ENCODE data around the gene PACSIN2.
A peak's percentile ranks its signal among the peaks of the same experiment; 100 is the strongest.

Gene PACSIN2

GRCh38 chr22:42855721-42856120 is 159.2 kb downstream of the PACSIN2 start:
- FAIRE-seq: no peak

GRCh38 chr22:42855211-42855610 is 159.7 kb downstream of the PACSIN2 start:
- peak; percentile 58 for FAIRE-seq

- no peak for FAIRE-seq
Measured at GRCh38 chr22:42848941-42849550, 165.9 kb downstream of the PACSIN2 start.

GRCh38 chr22:42847110-42847509 is 167.8 kb downstream of the PACSIN2 start:
- no peak for FAIRE-seq

GRCh38 chr22:42844756-42845155 is 170.2 kb downstream of the PACSIN2 start:
- FAIRE-seq: peak; percentile 60

GRCh38 chr22:42842658-42843370 is 172.1 kb downstream of the PACSIN2 start:
- FAIRE-seq: no peak

- FAIRE-seq: no peak
Measured at GRCh38 chr22:42841444-42841843, 173.5 kb downstream of the PACSIN2 start.

GRCh38 chr22:42837556-42837955 is 177.4 kb downstream of the PACSIN2 start:
- FAIRE-seq: no peak

GRCh38 chr22:42836026-42836425 is 178.9 kb downstream of the PACSIN2 start:
- FAIRE-seq: no peak

GRCh38 chr22:42834177-42834949 is 180.6 kb downstream of the PACSIN2 start:
- FAIRE-seq: no peak

- FAIRE-seq: no peak
Measured at GRCh38 chr22:42833104-42833503, 181.8 kb downstream of the PACSIN2 start.

- no peak for FAIRE-seq
Measured at GRCh38 chr22:42831712-42832111, 183.2 kb downstream of the PACSIN2 start.

GRCh38 chr22:42830161-42830560 is 184.8 kb downstream of the PACSIN2 start:
- no peak for FAIRE-seq

- FAIRE-seq: no peak
Measured at GRCh38 chr22:42829302-42829701, 185.6 kb downstream of the PACSIN2 start.

GRCh38 chr22:42825796-42826195 is 189.2 kb downstream of the PACSIN2 start:
- FAIRE-seq: peak; percentile 58

GRCh38 chr22:42821386-42821785 is 193.6 kb downstream of the PACSIN2 start:
- no peak for FAIRE-seq

- FAIRE-seq: no peak
Measured at GRCh38 chr22:42820045-42820763, 194.7 kb downstream of the PACSIN2 start.
